D721Med (cell line): ENCODE measurements around the gene ST8SIA5.

Experiments
- DNase-seq: peaks from one replicate; pipeline ENCODE4 v3.0.0; 2011; ENCODE audit warnings: low spot score; ENCODE audit not compliant: insufficient read length
- FAIRE-seq: peaks from 2 replicates; lab custom pipeline; 2011; peaks lifted over from hg19 to GRCh38; lab: Jason Lieb, UNC
- TF ChIP-seq, protein P1 (sequence below): IDR thresholded peaks from 2 replicates; pipeline ENCODE4 v1.5.1; 2012; ENCODE audit warnings: mild to moderate bottlenecking, control low read depth; ENCODE audit not compliant: insufficient read depth; ENCODE audit errors: missing control alignments

The ST8SIA5 gene

DNA sequence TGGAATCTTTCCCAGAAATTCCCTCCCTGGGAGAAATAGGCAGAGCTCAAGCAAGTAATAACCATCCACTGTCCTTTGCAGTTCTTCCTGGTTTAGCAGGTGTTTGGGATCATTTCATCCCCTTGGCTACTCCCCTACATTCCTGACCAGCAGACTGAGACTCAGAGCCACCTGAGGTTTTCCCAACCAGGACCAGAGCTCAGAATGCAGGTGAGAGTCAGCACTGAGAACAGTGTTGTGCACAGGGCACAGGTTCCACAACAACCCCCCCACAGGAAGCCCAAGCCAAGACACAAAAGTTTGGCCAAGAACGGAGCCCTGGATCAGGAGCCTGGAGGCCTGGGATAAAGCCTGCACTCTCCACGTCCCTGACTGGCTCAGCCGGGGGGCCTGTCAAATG lies 78.8 kb downstream of the ST8SIA5 start:
- FAIRE-seq (no peak), DNase-seq (no peak)
- TF ChIP-seq, protein P1, sequence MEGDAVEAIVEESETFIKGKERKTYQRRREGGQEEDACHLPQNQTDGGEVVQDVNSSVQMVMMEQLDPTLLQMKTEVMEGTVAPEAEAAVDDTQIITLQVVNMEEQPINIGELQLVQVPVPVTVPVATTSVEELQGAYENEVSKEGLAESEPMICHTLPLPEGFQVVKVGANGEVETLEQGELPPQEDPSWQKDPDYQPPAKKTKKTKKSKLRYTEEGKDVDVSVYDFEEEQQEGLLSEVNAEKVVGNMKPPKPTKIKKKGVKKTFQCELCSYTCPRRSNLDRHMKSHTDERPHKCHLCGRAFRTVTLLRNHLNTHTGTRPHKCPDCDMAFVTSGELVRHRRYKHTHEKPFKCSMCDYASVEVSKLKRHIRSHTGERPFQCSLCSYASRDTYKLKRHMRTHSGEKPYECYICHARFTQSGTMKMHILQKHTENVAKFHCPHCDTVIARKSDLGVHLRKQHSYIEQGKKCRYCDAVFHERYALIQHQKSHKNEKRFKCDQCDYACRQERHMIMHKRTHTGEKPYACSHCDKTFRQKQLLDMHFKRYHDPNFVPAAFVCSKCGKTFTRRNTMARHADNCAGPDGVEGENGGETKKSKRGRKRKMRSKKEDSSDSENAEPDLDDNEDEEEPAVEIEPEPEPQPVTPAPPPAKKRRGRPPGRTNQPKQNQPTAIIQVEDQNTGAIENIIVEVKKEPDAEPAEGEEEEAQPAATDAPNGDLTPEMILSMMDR = no peak

DNA sequence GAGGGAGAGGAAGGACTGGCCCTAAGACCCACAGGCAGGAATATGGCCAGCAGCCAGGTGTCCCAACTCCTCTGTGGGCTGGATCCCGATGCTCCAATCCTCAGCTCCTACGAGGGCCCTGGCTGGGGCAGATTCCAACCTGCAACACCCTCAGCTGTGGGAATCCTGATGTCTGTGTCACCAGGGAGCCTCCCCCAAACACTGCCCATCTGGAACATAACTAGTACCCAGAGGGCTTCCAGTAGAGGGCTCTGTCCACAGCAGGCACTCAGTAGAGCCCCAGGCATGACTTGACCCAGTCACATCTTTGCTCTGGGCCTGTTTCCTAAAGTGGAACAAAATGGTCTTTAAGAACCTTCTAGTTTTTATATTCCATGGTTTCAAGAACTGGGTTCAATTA lies 79.2 kb downstream of the ST8SIA5 start:
- TF ChIP-seq, protein P1 = no peak
- no peak for DNase-seq
- no peak for FAIRE-seq

DNA sequence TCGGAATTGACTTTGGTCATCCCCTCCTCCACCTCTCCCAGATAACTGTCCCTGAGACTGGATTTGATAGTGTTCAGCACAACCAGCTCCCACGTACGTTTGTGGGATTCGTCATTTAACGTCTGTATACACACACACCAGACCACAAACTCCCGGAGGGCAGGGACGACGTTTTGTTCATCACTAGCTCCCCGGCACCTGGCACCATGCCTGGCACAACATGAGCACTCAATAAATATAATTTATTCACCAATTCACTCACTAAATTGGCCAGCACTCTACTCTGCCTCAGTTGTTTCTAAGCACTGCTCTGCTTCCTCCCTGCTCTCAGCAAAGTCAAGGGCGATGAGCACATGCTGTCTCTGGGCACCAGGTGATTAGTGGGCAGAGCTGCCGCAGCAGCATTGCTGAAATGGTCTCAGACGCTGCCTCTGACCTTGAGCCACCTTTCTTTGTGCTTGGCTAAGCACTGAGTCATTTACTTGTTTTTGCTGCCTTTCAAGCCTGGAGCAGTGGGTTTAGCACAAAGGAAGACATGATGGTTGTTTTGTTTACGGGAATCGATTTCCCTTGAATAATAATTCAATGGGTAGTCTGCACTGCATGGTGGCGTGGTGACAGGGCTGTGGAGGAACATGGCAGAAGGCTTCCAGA lies 80.5 kb downstream of the ST8SIA5 start:
- DNase-seq (no peak), FAIRE-seq (no peak)
- TF ChIP-seq, protein P1 = no peak

DNA sequence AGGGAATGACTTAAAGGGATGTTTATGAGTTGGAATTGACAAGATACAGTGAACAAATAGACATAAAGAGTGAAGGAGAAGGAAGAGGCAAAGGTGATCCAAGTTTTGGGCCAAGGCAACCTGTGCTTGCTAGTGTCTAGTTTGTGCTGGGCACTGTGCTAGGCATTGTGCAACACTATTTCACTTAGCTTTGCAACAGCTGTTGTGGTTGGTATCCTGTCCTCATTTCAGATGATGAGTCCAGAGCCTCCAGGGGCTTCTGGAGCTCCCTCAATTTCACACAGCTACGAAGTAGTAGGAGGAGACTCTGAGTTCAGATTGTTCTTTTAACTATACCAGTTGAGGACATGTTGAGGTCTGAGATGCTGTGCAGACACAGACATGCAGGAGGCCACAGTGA lies 81.7 kb downstream of the ST8SIA5 start:
- no peak for DNase-seq
- FAIRE-seq = no peak
- TF ChIP-seq, protein P1 = no peak

DNA sequence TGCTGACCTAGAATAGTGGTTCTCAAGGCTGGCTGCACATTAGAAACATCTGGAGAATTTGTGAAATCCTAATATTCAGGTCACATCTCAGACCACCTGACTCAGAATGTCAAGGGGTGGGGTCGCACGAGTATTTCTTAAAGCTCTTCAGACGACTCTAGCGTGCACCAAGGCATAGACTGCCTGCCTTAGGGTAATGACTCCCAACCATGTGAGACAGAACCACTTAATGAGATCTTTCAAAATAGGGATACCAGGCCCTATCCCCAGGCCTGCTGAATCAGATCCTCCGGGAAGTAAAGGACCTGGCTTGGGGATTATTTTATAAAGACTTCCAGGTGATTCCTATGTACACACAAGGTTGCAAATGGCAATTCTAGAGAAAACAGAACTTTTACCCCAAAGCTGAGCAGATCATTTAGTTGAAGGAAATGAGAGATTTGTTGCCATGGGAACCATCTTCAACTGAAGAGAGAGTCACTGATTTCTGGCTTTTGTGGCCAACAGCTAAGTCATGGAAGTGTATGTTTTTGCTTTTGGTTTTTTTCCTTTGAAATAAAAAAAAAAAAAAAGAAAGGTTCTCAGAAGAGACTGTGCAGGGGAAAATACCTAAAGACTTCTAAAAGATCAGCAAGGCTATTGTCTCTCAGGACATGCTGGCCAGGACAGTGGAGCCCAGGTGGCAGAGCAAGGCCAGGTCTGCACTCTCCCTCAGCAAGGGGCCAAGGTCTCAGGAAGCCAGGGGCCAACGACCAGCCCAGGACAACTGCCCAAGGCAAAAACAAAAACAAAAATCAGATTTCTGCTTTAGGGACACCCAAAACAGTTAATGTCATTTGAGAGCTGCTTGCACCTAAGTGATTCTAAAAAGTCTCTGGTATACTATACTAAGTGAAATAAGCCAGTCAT lies 84.5 kb downstream of the ST8SIA5 start:
- no peak for DNase-seq
- TF ChIP-seq, protein P1 = no peak
- FAIRE-seq = no peak

DNA sequence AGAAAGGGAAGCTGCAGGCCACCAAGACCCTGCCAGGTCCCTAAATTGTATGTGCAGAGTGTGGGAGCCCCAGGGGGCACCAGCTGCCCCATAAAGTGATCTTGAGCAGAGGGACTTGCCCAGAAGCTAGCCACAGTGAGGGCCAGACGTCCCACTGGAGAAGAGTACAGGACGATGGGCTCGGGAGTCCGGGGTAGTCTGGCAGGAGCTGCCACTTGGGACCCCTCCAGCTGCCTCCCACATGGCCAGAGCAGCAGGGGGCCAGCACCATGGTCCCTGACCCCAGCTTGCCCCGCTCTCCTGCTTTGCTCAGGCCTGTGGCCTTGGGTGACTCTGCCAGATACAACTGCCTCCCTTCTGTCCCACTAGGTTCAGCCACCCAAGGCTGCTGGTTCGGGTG lies 88.2 kb downstream of the ST8SIA5 start:
- no peak for FAIRE-seq

More for the DNA sequence above, 88.2 kb downstream of the ST8SIA5 start:
- TF ChIP-seq, protein P1 = no peak
- no peak for DNase-seq
